Measurements from ENCODE around the gene PRMT3.
"Not testable (repeated sequence)": the region's sequence is repeated elsewhere in the genome, so short reads cannot be mapped to it uniquely, and the experiment has no call there.

The PRMT3 gene

GRCh38 chr11:20457934-20458680 lies 70.6 kb downstream of the PRMT3 start:
- no peak for DNase-seq

- no peak for DNase-seq
Observed at GRCh38 chr11:20458905-20459632, 71.6 kb downstream of the PRMT3 start.

GRCh38 chr11:20459865-20460264 lies 72.3 kb downstream of the PRMT3 start:
- DNase-seq, result no peak

GRCh38 chr11:20464518-20464917 lies 77.0 kb downstream of the PRMT3 start:
- DNase-seq, result no peak

GRCh38 chr11:20467487-20468185 lies 80.1 kb downstream of the PRMT3 start:
- DNase-seq, result no peak

GRCh38 chr11:20470348-20470747 lies 82.8 kb downstream of the PRMT3 start:
- DNase-seq, result no peak

- not testable (repeated sequence) for DNase-seq
Observed at GRCh38 chr11:20471929-20472328, 84.4 kb downstream of the PRMT3 start.

GRCh38 chr11:20474176-20474881 lies 86.8 kb downstream of the PRMT3 start:
- DNase-seq, result no peak

- peak; percentile 71 for DNase-seq
Observed at GRCh38 chr11:20474882-20475517, 87.5 kb downstream of the PRMT3 start.

GRCh38 chr11:20477418-20478090 lies 90.0 kb downstream of the PRMT3 start:
- no peak for DNase-seq

- no peak for DNase-seq
Observed at GRCh38 chr11:20479513-20479912, 92.0 kb downstream of the PRMT3 start.

GRCh38 chr11:20483931-20484330 lies 96.4 kb downstream of the PRMT3 start:
- no peak for DNase-seq

GRCh38 chr11:20484416-20484815 lies 96.9 kb downstream of the PRMT3 start:
- not testable (repeated sequence) for DNase-seq

GRCh38 chr11:20488352-20488751 lies 100.8 kb downstream of the PRMT3 start:
- DNase-seq, result no peak

- no peak for DNase-seq
Observed at GRCh38 chr11:20489948-20490347, 102.4 kb downstream of the PRMT3 start.

- DNase-seq, result no peak
Observed at GRCh38 chr11:20493340-20493739, 105.8 kb downstream of the PRMT3 start.

GRCh38 chr11:20497124-20497792 lies 109.7 kb downstream of the PRMT3 start:
- no peak for DNase-seq

- no peak for DNase-seq
Observed at GRCh38 chr11:20501252-20501651, 113.7 kb downstream of the PRMT3 start.

GRCh38 chr11:20501971-20502370 lies 114.5 kb downstream of the PRMT3 start:
- DNase-seq, result no peak

- DNase-seq, result no peak
Observed at GRCh38 chr11:20511982-20512381, 124.5 kb downstream of the PRMT3 start.

- no peak for DNase-seq
Observed at GRCh38 chr11:20512869-20513268, 125.4 kb downstream of the PRMT3 start.

Data from MV-4-11 (cell line).